CD4-positive, alpha-beta T cell (primary cell): ENCODE results near the gene SLC17A8. TPM values are rescaled to one million over a fixed set of nuclear protein-coding genes. Genes with fewer than 3 reads are reported as not detected.

ENCODE experiments used
- ATAC-seq: fragments of 200-7000 bp; cut with Tn5 transposase; one replicate; pipeline ENCODE4 v1.10.0; 2022; ENCODE audit warnings: mild to moderate bottlenecking; ENCODE audit not compliant: poor library complexity
- CTCF ChIA-PET: fragments of 350-600 bp; sonication (Branson Sonifier 250); formaldehyde crosslinking; loops from one replicate; lab custom pipeline; 2021; ENCODE audit warnings: antibody characterized with exemption, inconsistent platforms; lab: Charles Lee
- POLR2A ChIA-PET: fragments of 350-600 bp; sonication (Branson Sonifier 250); formaldehyde crosslinking; loops from one replicate; lab custom pipeline; 2021; ENCODE audit warnings: antibody characterized with exemption, inconsistent platforms; lab: Charles Lee
- DNase-seq, 14 experiments: peaks; one replicate each; pipeline ENCODE4 v3.0.0-alpha.2; 2013 to 2020; ENCODE audit warnings: mixed read lengths in 2 of 14
- H3K27ac ChIP-seq, 2 donors: one replicate each; pipeline versions ENCODE4 v1.5.1 to v1.7.0; 2013; ENCODE audit warnings: low read length in 2 of 2, low read depth in 1 of 2, mild to moderate bottlenecking in 1 of 2
- H3K27me3 ChIP-seq, 2 experiments: 1 replicate in 1 of 2; 2 replicates in 1 of 2; pipeline versions ENCODE4 v1.6.1 to v1.7.0; 2013; ENCODE audit warnings: low read length in 2 of 2, control low read depth in 1 of 2, mild to moderate bottlenecking in 1 of 2, moderate library complexity in 1 of 2; ENCODE audit not compliant: insufficient read depth in 2 of 2, control insufficient read depth in 1 of 2
- H3K36me3 ChIP-seq: one replicate; pipeline ENCODE4 v1.6.1; 2013; ENCODE audit warnings: low read length, control low read depth; ENCODE audit not compliant: insufficient read depth
- H3K4me1 ChIP-seq: one replicate; pipeline ENCODE4 v1.6.1; 2013; ENCODE audit warnings: low read length, control low read depth; ENCODE audit not compliant: insufficient read depth
- H3K4me3 ChIP-seq: one replicate; pipeline ENCODE4 v1.5.1; 2013; ENCODE audit warnings: mild to moderate bottlenecking, low read length, moderate library complexity
- H3K9me3 ChIP-seq, 2 experiments: 1 replicate in 1 of 2; 2 replicates in 1 of 2; pipeline versions ENCODE4 v1.6.1 to v1.7.0; 2013; ENCODE audit warnings: low read length in 2 of 2, mild to moderate bottlenecking in 2 of 2, control low read depth in 1 of 2, moderate library complexity in 1 of 2; ENCODE audit not compliant: control insufficient read depth in 1 of 2, insufficient read depth in 1 of 2
- H3K27ac Mint-ChIP-seq: one replicate; pipeline ENCODE4 v1.8.0; 2020; ENCODE audit warnings: mixed read lengths
- H3K27me3 Mint-ChIP-seq: one replicate; pipeline ENCODE4 v1.8.0; 2021; ENCODE audit warnings: mixed read lengths
- H3K36me3 Mint-ChIP-seq: one replicate; pipeline ENCODE4 v1.8.0; 2021; ENCODE audit warnings: low read depth, mixed read lengths
- H3K4me1 Mint-ChIP-seq: one replicate; pipeline ENCODE4 v1.8.0; 2021; ENCODE audit warnings: low read depth, mixed read lengths
- H3K4me3 Mint-ChIP-seq: one replicate; pipeline ENCODE4 v1.8.0; 2020; ENCODE audit warnings: mild to moderate bottlenecking, mixed read lengths
- H3K9me3 Mint-ChIP-seq: one replicate; pipeline ENCODE4 v1.8.0; 2020; ENCODE audit warnings: mixed read lengths
- CTCF ChIP-seq: fragments of 200-600 bp; IDR thresholded peaks from one replicate; pipeline ENCODE4 v1.8.0; 2022; ENCODE audit warnings: antibody characterized with exemption, mild to moderate bottlenecking
- intact Hi-C, 2 experiments: fragments of 100-400 bp; cut with DNase I in 1 of 2; cut with micrococcal nuclease in 1 of 2; formaldehyde crosslinking; loops; one replicate each; pipeline versions ENCODE4 v1.15.1 to v1.9.0; 2023 to 2025; cut with DNase I, micrococcal nuclease
- total RNA-seq, 174 experiments: library from RNA in 2 of 174; stranded (reverse) in 2 of 174; gene quantifications; one replicate each; pipeline ENCODE4 v1.2.3 and lab custom pipeline; 2021 to 2026

SLC17A8 gene
- total RNA-seq, 2 experiments from 2014 or later = not detected

- no peak overlapping the region for H3K4me3 ChIP-seq
- ATAC-seq (no peak), DNase-seq (no peak)
- POLR2A ChIA-PET = no interaction called here
- H3K27me3 ChIP-seq = peaks cover 4 to 5% of the 10 kb centered on the region in 2 experiments
- Mint-ChIP-seq H3K27ac (no peak overlapping the region), H3K9me3 (no peaks in the 10 kb centered on the region), H3K4me3 (no peak overlapping the region), H3K4me1 (no peaks in the 10 kb centered on the region), H3K27me3 (peaks cover 33% of the 10 kb centered on the region), H3K36me3 (no peaks in the 10 kb centered on the region)
- no peak for TF ChIP-seq CTCF
- H3K36me3 ChIP-seq = no peaks in the 10 kb centered on the region
- H3K4me1 ChIP-seq = no peaks in the 10 kb centered on the region
- intact Hi-C loops = no loop called here
- H3K27ac ChIP-seq = no peak overlapping the region
- CTCF ChIA-PET = no interaction called here
- H3K9me3 ChIP-seq = no peaks in the 10 kb centered on the region
These were observed 88.2 kb downstream of the SLC17A8 start for GRCh38 chr12:100445081-100445481.

- intact Hi-C loops = no loop called here
- no peaks in the 10 kb centered on the region for H3K9me3 ChIP-seq
- no peaks in the 10 kb centered on the region for H3K4me1 Mint-ChIP-seq
- H3K36me3 ChIP-seq = no peaks in the 10 kb centered on the region
- H3K4me3 ChIP-seq = no peak overlapping the region
- no peak overlapping the region for H3K27ac ChIP-seq
- ChIA-PET CTCF (no interaction called here), POLR2A (no interaction called here)
- H3K4me3 Mint-ChIP-seq = no peak overlapping the region
- ATAC-seq (no peak), DNase-seq (no peak)
- H3K27me3 ChIP-seq = peaks cover 4 to 5% of the 10 kb centered on the region in 2 experiments
- TF ChIP-seq CTCF = no peak
- H3K27me3 Mint-ChIP-seq = peaks cover 41% of the 10 kb centered on the region
- H3K4me1 ChIP-seq = no peaks in the 10 kb centered on the region
- no peak overlapping the region for H3K27ac Mint-ChIP-seq
- no peaks in the 10 kb centered on the region for H3K36me3 Mint-ChIP-seq
- H3K9me3 Mint-ChIP-seq = no peaks in the 10 kb centered on the region
These were observed 90.5 kb downstream of the SLC17A8 start for GRCh38 chr12:100447381-100447780.

GRCh38 chr12:100448656-100449055, 91.8 kb downstream of the SLC17A8 start:
- ATAC-seq (no peak), DNase-seq (no peak)
- Mint-ChIP-seq H3K36me3 (no peaks in the 10 kb centered on the region), H3K27me3 (peaks cover 41% of the 10 kb centered on the region), H3K27ac (no peak overlapping the region), H3K4me3 (no peak overlapping the region), H3K4me1 (no peaks in the 10 kb centered on the region), H3K9me3 (no peaks in the 10 kb centered on the region)
- no peaks in the 10 kb centered on the region for H3K4me1 ChIP-seq
- intact Hi-C loops = no loop called here
- POLR2A ChIA-PET = no interaction called here
- H3K36me3 ChIP-seq = no peaks in the 10 kb centered on the region
- H3K27me3 ChIP-seq = peaks cover 4 to 5% of the 10 kb centered on the region in 2 experiments
- CTCF ChIA-PET = no interaction called here
- TF ChIP-seq CTCF = no peak
- no peak overlapping the region for H3K4me3 ChIP-seq
- H3K9me3 ChIP-seq = no peaks in the 10 kb centered on the region
- H3K27ac ChIP-seq = no peak overlapping the region
